Right forelimb (tissue), 1 donor: ENCODE data around the gene MKLN1.

ENCODE experiments used
- DNase-seq: peaks from one replicate; pipeline ENCODE4 v3.0.0-alpha.2; 2018

The MKLN1 gene

GRCh38 chr7:131355917-131356777, 28.5 kb downstream of the MKLN1 start:
- DNase-seq = no peak

- no peak for DNase-seq
Measured at GRCh38 chr7:131357282-131357880, 29.7 kb downstream of the MKLN1 start.

GRCh38 chr7:131358636-131359035, 31.0 kb downstream of the MKLN1 start:
- no peak for DNase-seq

GRCh38 chr7:131359136-131359776, 31.6 kb downstream of the MKLN1 start:
- no peak for DNase-seq

GRCh38 chr7:131363719-131364118, 36.0 kb downstream of the MKLN1 start:
- DNase-seq = no peak

- DNase-seq = no peak
Measured at GRCh38 chr7:131364767-131365344, 37.2 kb downstream of the MKLN1 start.

- DNase-seq = no peak
Measured at GRCh38 chr7:131365838-131366237, 38.2 kb downstream of the MKLN1 start.

GRCh38 chr7:131369354-131369753, 41.7 kb downstream of the MKLN1 start:
- DNase-seq = no peak

GRCh38 chr7:131370523-131370968, 42.9 kb downstream of the MKLN1 start:
- no peak for DNase-seq

GRCh38 chr7:131371411-131371810, 43.7 kb downstream of the MKLN1 start:
- no peak for DNase-seq

- no peak for DNase-seq
Measured at GRCh38 chr7:131372554-131372953, 44.9 kb downstream of the MKLN1 start.

- DNase-seq = no peak
Measured at GRCh38 chr7:131374821-131375220, 47.1 kb downstream of the MKLN1 start.

GRCh38 chr7:131381069-131381838, 53.6 kb downstream of the MKLN1 start:
- DNase-seq = no peak

GRCh38 chr7:131383417-131384285, 56.0 kb downstream of the MKLN1 start:
- DNase-seq = no peak

- DNase-seq = no peak
Measured at GRCh38 chr7:131384286-131384635, 56.6 kb downstream of the MKLN1 start.

- DNase-seq = no peak
Measured at GRCh38 chr7:131385039-131385605, 57.4 kb downstream of the MKLN1 start.

GRCh38 chr7:131388126-131388525, 60.5 kb downstream of the MKLN1 start:
- no peak for DNase-seq

GRCh38 chr7:131390275-131390674, 62.6 kb downstream of the MKLN1 start:
- no peak for DNase-seq

GRCh38 chr7:131391145-131391544, 63.5 kb downstream of the MKLN1 start:
- DNase-seq = no peak

- no peak for DNase-seq
Measured at GRCh38 chr7:131400681-131401176, 73.1 kb downstream of the MKLN1 start.

GRCh38 chr7:131401194-131401593, 73.5 kb downstream of the MKLN1 start:
- no peak for DNase-seq
